ENCODE measurements around the gene ITM2B.
"Not testable (repeated sequence)": the region's sequence is repeated elsewhere in the genome, so short reads cannot be mapped to it uniquely, and the experiment has no call there.

The ITM2B gene

GRCh38 chr13:48199404-48199946 is 33.5 kb upstream of the ITM2B start:
- H3K9me3 ChIP-seq (ENCODE audit: control insufficient read depth, insufficient read depth, low read length) = no peaks in the 10 kb centered on the region
- no peaks in the 10 kb centered on the region for H3K9me2 ChIP-seq (replicated peaks; ENCODE audit: control insufficient read depth, low read length)
- no peak for TF ChIP-seq EZH2phosphoT487 (IDR thresholded peaks at IDR 0.05; ENCODE audit: borderline replicate concordance, low read length)
- TF ChIP-seq CTCF (IDR thresholded peaks at IDR 0.05; ENCODE audit: low read depth, low read length, poor library complexity, severe bottlenecking) = no peak
- H3K27me3 ChIP-seq (ENCODE audit: control insufficient read depth, low read length) = no peaks in the 10 kb centered on the region
- no peaks in the 10 kb centered on the region for H3K4me1 ChIP-seq (ENCODE audit: control insufficient read depth, low read length)
- no peaks in the 10 kb centered on the region for H4K20me1 ChIP-seq (ENCODE audit: control insufficient read depth, insufficient read depth, low read depth, low read length)
- H3K4me3 ChIP-seq (ENCODE audit: low read length) = no peak overlapping the region
- no peaks in the 10 kb centered on the region for H3K36me3 ChIP-seq (ENCODE audit: control insufficient read depth, low read length)
- H3F3A ChIP-seq (ENCODE audit: control insufficient read depth, insufficient read depth) = no peaks in the 10 kb centered on the region
- no peak overlapping the region for H3K4me2 ChIP-seq (ENCODE audit: low read length)
- no peaks in the 10 kb centered on the region for H3K79me2 ChIP-seq (ENCODE audit: control insufficient read depth, low read length)
- H3K27ac ChIP-seq (ENCODE audit: low read depth, low read length) = no peak overlapping the region

- no peaks in the 10 kb centered on the region for H3K36me3 ChIP-seq (ENCODE audit: control insufficient read depth, low read length)
- H3K79me2 ChIP-seq (ENCODE audit: control insufficient read depth, low read length) = no peaks in the 10 kb centered on the region
- TF ChIP-seq CTCF (IDR thresholded peaks at IDR 0.05; ENCODE audit: low read depth, low read length, poor library complexity, severe bottlenecking) (no peak), EZH2phosphoT487 (IDR thresholded peaks at IDR 0.05; ENCODE audit: borderline replicate concordance, low read length) (no peak)
- H3F3A ChIP-seq (ENCODE audit: control insufficient read depth, insufficient read depth) = no peaks in the 10 kb centered on the region
- H3K4me3 ChIP-seq (ENCODE audit: low read length) = no peak overlapping the region
- H3K4me1 ChIP-seq (ENCODE audit: control insufficient read depth, low read length) = no peaks in the 10 kb centered on the region
- H3K4me2 ChIP-seq (ENCODE audit: low read length) = no peak overlapping the region
- H4K20me1 ChIP-seq (ENCODE audit: control insufficient read depth, insufficient read depth, low read depth, low read length) = no peaks in the 10 kb centered on the region
- no peaks in the 10 kb centered on the region for H3K27me3 ChIP-seq (ENCODE audit: control insufficient read depth, low read length)
- H3K27ac ChIP-seq (ENCODE audit: low read depth, low read length) = no peak overlapping the region
- H3K9me3 ChIP-seq (ENCODE audit: control insufficient read depth, insufficient read depth, low read length) = no peaks in the 10 kb centered on the region
- no peaks in the 10 kb centered on the region for H3K9me2 ChIP-seq (replicated peaks; ENCODE audit: control insufficient read depth, low read length)
Observed at GRCh38 chr13:48201044-48201443, 32.0 kb upstream of the ITM2B start.

GRCh38 chr13:48207207-48207606 is 25.8 kb upstream of the ITM2B start:
- H3K36me3 ChIP-seq (ENCODE audit: control insufficient read depth, low read length); H3K4me1 ChIP-seq (ENCODE audit: control insufficient read depth, low read length); H3K4me3 ChIP-seq (ENCODE audit: low read length); H3K9me3 ChIP-seq (ENCODE audit: control insufficient read depth, insufficient read depth, low read length); H3K9me2 ChIP-seq (replicated peaks; ENCODE audit: control insufficient read depth, low read length); H3K27ac ChIP-seq (ENCODE audit: low read depth, low read length); H3K79me2 ChIP-seq (ENCODE audit: control insufficient read depth, low read length); H3K4me2 ChIP-seq (ENCODE audit: low read length); H4K20me1 ChIP-seq (ENCODE audit: control insufficient read depth, insufficient read depth, low read depth, low read length); H3F3A ChIP-seq (ENCODE audit: control insufficient read depth, insufficient read depth); H3K27me3 ChIP-seq (ENCODE audit: control insufficient read depth, low read length): not testable (repeated sequence)

- Histone ChIP-seq H3K4me3 (ENCODE audit: low read length) (no peak overlapping the region), H4K20me1 (ENCODE audit: control insufficient read depth, insufficient read depth, low read depth, low read length) (no peaks in the 10 kb centered on the region), H3K4me2 (ENCODE audit: low read length) (no peak overlapping the region), H3K9me2 (replicated peaks; ENCODE audit: control insufficient read depth, low read length) (no peaks in the 10 kb centered on the region), H3K36me3 (ENCODE audit: control insufficient read depth, low read length) (no peaks in the 10 kb centered on the region), H3K27ac (ENCODE audit: low read depth, low read length) (no peak overlapping the region), H3K27me3 (ENCODE audit: control insufficient read depth, low read length) (no peaks in the 10 kb centered on the region), H3K79me2 (ENCODE audit: control insufficient read depth, low read length) (no peaks in the 10 kb centered on the region), H3F3A (ENCODE audit: control insufficient read depth, insufficient read depth) (no peaks in the 10 kb centered on the region), H3K9me3 (ENCODE audit: control insufficient read depth, insufficient read depth, low read length) (no peaks in the 10 kb centered on the region), H3K4me1 (ENCODE audit: control insufficient read depth, low read length) (no peaks in the 10 kb centered on the region)
- no peak for TF ChIP-seq CTCF (IDR thresholded peaks at IDR 0.05; ENCODE audit: low read depth, low read length, poor library complexity, severe bottlenecking)
- TF ChIP-seq EZH2phosphoT487 (IDR thresholded peaks at IDR 0.05; ENCODE audit: borderline replicate concordance, low read length) = no peak
Observed at GRCh38 chr13:48210178-48210577, 22.8 kb upstream of the ITM2B start.

Data from DOHH2 (cell line).